ENCODE data around the gene ANKH.

Gene ANKH

GRCh38 chr5:14659821-14660607 lies 211.6 kb downstream of the ANKH start:
- DNase-seq: no peak

- DNase-seq: no peak
These were observed 214.7 kb downstream of the ANKH start for GRCh38 chr5:14656898-14657297.

- DNase-seq: no peak
These were observed 216.3 kb downstream of the ANKH start for GRCh38 chr5:14655146-14655741.
